ENCODE results near the gene NUDT3.

- TF ChIP-seq EZH2 (optimal IDR thresholded peaks at IDR 0.05; ENCODE audit: low read depth, low read length) (no peak), EZH2phosphoT487 (IDR thresholded peaks at IDR 0.05; ENCODE audit: low read length) (no peak)
- TF ChIP-seq, protein P1, sequence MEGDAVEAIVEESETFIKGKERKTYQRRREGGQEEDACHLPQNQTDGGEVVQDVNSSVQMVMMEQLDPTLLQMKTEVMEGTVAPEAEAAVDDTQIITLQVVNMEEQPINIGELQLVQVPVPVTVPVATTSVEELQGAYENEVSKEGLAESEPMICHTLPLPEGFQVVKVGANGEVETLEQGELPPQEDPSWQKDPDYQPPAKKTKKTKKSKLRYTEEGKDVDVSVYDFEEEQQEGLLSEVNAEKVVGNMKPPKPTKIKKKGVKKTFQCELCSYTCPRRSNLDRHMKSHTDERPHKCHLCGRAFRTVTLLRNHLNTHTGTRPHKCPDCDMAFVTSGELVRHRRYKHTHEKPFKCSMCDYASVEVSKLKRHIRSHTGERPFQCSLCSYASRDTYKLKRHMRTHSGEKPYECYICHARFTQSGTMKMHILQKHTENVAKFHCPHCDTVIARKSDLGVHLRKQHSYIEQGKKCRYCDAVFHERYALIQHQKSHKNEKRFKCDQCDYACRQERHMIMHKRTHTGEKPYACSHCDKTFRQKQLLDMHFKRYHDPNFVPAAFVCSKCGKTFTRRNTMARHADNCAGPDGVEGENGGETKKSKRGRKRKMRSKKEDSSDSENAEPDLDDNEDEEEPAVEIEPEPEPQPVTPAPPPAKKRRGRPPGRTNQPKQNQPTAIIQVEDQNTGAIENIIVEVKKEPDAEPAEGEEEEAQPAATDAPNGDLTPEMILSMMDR (IDR thresholded peaks at IDR 0.05; ENCODE audit: low read length): no peak
Measured at GRCh38 chr6:34366639-34366921, 25.9 kb downstream of the NUDT3 start.
